ENCODE results near the gene SLC5A1.

- TF ChIP-seq EZH2 (IDR thresholded peaks at IDR 0.05; ENCODE audit: borderline replicate concordance, insufficient read depth, low read length, poor library complexity, severe bottlenecking) (no peak), CTCF (IDR thresholded peaks at IDR 0.05; ENCODE audit: poor library complexity, severe bottlenecking) (no peak)
Observed at GRCh38 chr22:32119568-32120235, 76.6 kb downstream of the SLC5A1 start.

Measured in neural cell (in vitro differentiated cells).